Measurements from ENCODE around the gene SHISA5. TPM values are rescaled to one million over a fixed set of nuclear protein-coding genes. Genes with fewer than 3 reads are reported as not detected.

Gene SHISA5
- total and polyA plus RNA-seq, 2 experiments from 2014 or later = 146 to 166 TPM

GRCh38 chr3:48504051-48504946, at the start of gene SHISA5 (continued):
- no peak for TF ChIP-seq JUNB (IDR thresholded peaks at IDR 0.05; ENCODE audit: unreplicated experiment)

GRCh38 chr3:48553361-48553760, 49.4 kb upstream of the SHISA5 start:
- Histone ChIP-seq H3K9me2 (ENCODE audit: insufficient read depth) (no peaks in the 10 kb centered on the region), H3F3A (replicated peaks; ENCODE audit: low read depth) (peaks cover 8% of the 10 kb centered on the region), H2AFZ (no peak overlapping the region), H3K4me2 (no peak overlapping the region), H3K36me3 (ENCODE audit: insufficient read depth) (no peaks in the 10 kb centered on the region), H3K4me3 (no peak overlapping the region), H3K79me2 (replicated peaks; ENCODE audit: insufficient read depth) (peaks cover 26% of the 10 kb centered on the region), H3K27me3 (ENCODE audit: insufficient read depth) (no peaks in the 10 kb centered on the region), H3K27ac (ENCODE audit: low read depth) (no peak overlapping the region; the same call in 1 of the 2 replicates), H4K20me1 (replicated peaks; ENCODE audit: insufficient read depth) (no peaks in the 10 kb centered on the region), H3K4me1 (ENCODE audit: insufficient read depth) (peaks cover 11% of the 10 kb centered on the region)
- Mint-ChIP-seq H3K4me1 (peaks cover 26% of the 10 kb centered on the region), H3K9me3 (no peaks in the 10 kb centered on the region), H3K4me3 (no peak overlapping the region), H3K27ac (no peak overlapping the region), H3K27me3 (ENCODE audit: insufficient read depth, low read depth, poor library complexity) (peaks cover 15% of the 10 kb centered on the region), H3K36me3 (ENCODE audit: low read depth) (peaks cover 3% of the 10 kb centered on the region; the same call in 2 of the 3 replicates)
- no peak for TF ChIP-seq ZNF114 (CRISPR knock-in tag; IDR thresholded peaks at IDR 0.05)
- TF ChIP-seq EZH2phosphoT487 (IDR thresholded peaks at IDR 0.05; ENCODE audit: unreplicated experiment) = no peak
- no peak for TF ChIP-seq CREB1 (CRISPR knock-in tag; IDR thresholded peaks at IDR 0.05; ENCODE audit: low read depth)
- TF ChIP-seq, protein P1, sequence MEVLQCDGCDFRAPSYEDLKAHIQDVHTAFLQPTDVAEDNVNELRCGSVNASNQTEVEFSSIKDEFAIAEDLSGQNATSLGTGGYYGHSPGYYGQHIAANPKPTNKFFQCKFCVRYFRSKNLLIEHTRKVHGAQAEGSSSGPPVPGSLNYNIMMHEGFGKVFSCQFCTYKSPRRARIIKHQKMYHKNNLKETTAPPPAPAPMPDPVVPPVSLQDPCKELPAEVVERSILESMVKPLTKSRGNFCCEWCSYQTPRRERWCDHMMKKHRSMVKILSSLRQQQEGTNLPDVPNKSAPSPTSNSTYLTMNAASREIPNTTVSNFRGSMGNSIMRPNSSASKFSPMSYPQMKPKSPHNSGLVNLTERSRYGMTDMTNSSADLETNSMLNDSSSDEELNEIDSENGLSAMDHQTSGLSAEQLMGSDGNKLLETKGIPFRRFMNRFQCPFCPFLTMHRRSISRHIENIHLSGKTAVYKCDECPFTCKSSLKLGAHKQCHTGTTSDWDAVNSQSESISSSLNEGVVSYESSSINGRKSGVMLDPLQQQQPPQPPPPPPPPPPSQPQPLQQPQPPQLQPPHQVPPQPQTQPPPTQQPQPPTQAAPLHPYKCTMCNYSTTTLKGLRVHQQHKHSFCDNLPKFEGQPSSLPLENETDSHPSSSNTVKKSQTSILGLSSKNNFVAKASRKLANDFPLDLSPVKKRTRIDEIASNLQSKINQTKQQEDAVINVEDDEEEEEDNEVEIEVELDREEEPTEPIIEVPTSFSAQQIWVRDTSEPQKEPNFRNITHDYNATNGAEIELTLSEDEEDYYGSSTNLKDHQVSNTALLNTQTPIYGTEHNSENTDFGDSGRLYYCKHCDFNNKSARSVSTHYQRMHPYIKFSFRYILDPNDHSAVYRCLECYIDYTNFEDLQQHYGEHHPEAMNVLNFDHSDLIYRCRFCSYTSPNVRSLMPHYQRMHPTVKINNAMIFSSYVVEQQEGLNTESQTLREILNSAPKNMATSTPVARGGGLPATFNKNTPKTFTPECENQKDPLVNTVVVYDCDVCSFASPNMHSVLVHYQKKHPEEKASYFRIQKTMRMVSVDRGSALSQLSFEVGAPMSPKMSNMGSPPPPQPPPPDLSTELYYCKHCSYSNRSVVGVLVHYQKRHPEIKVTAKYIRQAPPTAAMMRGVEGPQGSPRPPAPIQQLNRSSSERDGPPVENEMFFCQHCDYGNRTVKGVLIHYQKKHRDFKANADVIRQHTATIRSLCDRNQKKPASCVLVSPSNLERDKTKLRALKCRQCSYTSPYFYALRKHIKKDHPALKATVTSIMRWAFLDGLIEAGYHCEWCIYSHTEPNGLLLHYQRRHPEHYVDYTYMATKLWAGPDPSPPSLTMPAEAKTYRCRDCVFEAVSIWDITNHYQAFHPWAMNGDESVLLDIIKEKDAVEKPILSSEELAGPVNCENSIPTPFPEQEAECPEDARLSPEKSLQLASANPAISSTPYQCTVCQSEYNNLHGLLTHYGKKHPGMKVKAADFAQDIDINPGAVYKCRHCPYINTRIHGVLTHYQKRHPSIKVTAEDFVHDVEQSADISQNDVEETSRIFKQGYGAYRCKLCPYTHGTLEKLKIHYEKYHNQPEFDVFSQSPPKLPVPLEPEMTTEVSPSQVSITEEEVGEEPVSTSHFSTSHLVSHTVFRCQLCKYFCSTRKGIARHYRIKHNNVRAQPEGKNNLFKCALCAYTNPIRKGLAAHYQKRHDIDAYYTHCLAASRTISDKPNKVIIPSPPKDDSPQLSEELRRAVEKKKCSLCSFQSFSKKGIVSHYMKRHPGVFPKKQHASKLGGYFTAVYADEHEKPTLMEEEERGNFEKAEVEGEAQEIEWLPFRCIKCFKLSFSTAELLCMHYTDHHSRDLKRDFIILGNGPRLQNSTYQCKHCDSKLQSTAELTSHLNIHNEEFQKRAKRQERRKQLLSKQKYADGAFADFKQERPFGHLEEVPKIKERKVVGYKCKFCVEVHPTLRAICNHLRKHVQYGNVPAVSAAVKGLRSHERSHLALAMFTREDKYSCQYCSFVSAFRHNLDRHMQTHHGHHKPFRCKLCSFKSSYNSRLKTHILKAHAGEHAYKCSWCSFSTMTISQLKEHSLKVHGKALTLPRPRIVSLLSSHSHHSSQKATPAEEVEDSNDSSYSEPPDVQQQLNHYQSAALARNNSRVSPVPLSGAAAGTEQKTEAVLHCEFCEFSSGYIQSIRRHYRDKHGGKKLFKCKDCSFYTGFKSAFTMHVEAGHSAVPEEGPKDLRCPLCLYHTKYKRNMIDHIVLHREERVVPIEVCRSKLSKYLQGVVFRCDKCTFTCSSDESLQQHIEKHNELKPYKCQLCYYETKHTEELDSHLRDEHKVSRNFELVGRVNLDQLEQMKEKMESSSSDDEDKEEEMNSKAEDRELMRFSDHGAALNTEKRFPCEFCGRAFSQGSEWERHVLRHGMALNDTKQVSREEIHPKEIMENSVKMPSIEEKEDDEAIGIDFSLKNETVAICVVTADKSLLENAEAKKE (CRISPR knock-in tag; IDR thresholded peaks at IDR 0.05) = no peak
- TF ChIP-seq NANOG (IDR thresholded peaks at IDR 0.05; ENCODE audit: borderline replicate concordance) = no peak
- no peak for TF ChIP-seq ZNF331 (CRISPR knock-in tag; IDR thresholded peaks at IDR 0.05; ENCODE audit: low read depth)
- no peak for TF ChIP-seq STAT1 (IDR thresholded peaks at IDR 0.05; ENCODE audit: unreplicated experiment)
- TF ChIP-seq, protein P2, sequence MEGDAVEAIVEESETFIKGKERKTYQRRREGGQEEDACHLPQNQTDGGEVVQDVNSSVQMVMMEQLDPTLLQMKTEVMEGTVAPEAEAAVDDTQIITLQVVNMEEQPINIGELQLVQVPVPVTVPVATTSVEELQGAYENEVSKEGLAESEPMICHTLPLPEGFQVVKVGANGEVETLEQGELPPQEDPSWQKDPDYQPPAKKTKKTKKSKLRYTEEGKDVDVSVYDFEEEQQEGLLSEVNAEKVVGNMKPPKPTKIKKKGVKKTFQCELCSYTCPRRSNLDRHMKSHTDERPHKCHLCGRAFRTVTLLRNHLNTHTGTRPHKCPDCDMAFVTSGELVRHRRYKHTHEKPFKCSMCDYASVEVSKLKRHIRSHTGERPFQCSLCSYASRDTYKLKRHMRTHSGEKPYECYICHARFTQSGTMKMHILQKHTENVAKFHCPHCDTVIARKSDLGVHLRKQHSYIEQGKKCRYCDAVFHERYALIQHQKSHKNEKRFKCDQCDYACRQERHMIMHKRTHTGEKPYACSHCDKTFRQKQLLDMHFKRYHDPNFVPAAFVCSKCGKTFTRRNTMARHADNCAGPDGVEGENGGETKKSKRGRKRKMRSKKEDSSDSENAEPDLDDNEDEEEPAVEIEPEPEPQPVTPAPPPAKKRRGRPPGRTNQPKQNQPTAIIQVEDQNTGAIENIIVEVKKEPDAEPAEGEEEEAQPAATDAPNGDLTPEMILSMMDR (conservative IDR thresholded peaks at IDR 0.05; ENCODE audit: low read depth in 2 of 2) = no peak
- TF ChIP-seq, protein P3, sequence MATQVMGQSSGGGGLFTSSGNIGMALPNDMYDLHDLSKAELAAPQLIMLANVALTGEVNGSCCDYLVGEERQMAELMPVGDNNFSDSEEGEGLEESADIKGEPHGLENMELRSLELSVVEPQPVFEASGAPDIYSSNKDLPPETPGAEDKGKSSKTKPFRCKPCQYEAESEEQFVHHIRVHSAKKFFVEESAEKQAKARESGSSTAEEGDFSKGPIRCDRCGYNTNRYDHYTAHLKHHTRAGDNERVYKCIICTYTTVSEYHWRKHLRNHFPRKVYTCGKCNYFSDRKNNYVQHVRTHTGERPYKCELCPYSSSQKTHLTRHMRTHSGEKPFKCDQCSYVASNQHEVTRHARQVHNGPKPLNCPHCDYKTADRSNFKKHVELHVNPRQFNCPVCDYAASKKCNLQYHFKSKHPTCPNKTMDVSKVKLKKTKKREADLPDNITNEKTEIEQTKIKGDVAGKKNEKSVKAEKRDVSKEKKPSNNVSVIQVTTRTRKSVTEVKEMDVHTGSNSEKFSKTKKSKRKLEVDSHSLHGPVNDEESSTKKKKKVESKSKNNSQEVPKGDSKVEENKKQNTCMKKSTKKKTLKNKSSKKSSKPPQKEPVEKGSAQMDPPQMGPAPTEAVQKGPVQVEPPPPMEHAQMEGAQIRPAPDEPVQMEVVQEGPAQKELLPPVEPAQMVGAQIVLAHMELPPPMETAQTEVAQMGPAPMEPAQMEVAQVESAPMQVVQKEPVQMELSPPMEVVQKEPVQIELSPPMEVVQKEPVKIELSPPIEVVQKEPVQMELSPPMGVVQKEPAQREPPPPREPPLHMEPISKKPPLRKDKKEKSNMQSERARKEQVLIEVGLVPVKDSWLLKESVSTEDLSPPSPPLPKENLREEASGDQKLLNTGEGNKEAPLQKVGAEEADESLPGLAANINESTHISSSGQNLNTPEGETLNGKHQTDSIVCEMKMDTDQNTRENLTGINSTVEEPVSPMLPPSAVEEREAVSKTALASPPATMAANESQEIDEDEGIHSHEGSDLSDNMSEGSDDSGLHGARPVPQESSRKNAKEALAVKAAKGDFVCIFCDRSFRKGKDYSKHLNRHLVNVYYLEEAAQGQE (IDR thresholded peaks at IDR 0.05; ENCODE audit: unreplicated experiment) = no peak
- ATAC-seq (no peak), DNase-seq (ENCODE audit: low spot score) (no peak)

Measured in GM23338 (cell line).